GM18499 (cell line): Measurements from ENCODE around the gene GNG7.
"Not testable (repeated sequence)": the region's sequence is repeated elsewhere in the genome, so short reads cannot be mapped to it uniquely, and the experiment has no call there.

ENCODE experiments used
- ATAC-seq: cut with Tn5 transposase; IDR thresholded peaks from one replicate; pipeline ENCODE4 v1.9.1; 2021; ENCODE audit warnings: moderate number of reproducible peaks; ENCODE audit not compliant: insufficient read depth, unreplicated experiment

Gene GNG7

DNA sequence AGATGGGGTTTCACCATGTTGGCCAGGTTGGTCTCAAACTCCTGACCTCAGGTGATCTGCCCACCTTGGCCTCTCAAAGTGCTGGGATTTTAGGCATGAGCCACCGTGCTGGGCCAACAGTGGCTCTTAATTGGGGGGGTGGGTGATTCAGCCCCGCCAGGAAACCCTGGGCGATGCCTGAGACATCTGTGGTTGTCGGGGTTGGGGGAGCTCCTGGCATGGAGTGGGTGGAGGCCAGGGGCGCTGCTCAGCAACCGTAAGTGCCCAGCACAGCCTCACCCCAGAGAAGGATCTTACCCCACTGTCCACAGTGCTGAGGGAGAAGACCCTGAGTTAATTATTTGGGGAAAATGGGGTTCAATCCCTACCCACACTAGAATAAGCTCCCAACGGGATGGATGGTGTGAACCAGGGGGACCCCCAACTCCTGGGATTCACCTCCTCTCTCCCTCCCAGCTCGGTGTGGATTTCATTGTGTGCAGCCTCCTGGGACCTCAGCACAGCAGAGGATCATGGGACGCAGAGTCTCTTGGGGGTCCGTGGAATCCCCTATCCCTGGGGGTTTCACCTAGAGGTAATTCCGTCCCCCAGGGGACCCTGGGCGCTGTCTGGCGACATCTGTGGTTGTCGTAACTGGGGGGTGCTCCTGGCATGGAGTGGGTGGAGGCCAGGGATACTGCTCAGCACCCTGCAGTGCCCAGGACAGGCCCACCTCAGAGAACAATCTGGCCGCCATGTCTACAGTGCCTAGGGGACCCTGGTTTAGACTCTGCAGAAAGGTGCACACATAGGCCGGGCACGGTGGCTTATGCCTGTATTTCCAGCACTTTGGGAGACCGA lies 157.7 kb downstream of the GNG7 start:
- ATAC-seq = no peak

DNA sequence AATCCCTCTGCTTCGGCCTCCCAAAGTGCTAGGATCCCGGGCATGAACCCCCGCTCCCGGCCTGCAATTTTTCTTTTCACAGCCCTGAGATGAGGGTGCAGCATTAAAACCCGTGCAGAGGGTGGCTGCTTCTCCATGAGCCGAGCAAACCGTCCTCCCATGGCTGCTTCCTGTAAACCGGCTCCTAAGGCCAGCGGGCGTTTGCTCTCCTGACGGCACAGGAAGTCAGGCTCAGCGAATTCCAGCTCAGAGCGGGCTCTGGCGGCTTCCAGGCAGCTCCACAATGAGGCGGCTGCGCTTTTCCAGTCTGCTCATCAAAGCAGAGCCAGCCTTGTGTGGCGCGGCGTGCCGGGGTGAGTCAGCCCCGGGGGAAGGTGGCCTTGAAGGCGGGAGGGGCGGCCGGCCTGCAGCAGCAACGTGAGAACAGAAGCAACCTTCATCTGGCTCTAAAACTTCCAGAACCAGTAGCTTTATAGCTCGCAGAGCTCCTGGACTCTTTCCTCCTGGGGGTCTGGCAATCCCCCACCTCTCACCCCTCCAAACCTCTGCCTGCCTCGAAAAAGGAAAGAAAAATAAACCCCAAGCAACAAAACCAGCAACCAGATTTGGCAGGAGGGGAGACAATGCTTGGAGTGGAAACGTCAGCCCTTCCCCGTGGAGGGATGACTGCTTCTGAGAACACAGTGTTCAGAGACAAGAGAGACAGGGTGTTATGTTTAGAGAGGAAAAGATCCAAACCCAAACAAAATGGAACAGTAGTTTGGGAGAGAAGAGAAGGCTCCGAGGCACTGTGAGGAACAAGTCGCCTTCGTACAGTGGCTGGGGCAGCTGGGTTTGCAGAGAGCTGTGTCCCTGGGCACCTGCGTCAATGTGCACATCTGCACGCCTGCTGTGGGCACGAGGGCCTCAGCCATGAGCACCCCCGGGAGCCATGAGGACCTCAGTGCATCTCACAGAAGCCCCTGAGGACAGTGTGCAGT lies 158.7 kb downstream of the GNG7 start:
- ATAC-seq = no peak

DNA sequence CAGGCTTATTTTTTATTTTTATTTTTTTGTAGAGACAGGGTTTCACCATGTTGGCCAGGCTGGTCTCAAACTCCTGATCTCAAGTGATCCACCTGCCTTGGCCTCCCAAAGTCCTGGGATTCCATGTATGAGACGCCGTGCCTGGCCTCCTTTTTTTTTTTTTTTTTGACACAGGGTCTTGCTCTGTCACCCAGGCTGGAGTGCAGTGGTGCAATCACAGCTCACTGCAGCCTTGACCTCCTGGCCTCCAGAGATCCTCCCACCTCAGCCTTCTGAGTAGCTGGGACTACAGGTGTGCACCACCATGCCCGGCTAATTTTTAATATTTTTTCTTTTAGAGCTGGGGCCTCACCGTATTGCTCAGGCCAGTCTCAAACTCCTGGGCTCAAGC lies 159.4 kb downstream of the GNG7 start:
- ATAC-seq = not testable (repeated sequence)

DNA sequence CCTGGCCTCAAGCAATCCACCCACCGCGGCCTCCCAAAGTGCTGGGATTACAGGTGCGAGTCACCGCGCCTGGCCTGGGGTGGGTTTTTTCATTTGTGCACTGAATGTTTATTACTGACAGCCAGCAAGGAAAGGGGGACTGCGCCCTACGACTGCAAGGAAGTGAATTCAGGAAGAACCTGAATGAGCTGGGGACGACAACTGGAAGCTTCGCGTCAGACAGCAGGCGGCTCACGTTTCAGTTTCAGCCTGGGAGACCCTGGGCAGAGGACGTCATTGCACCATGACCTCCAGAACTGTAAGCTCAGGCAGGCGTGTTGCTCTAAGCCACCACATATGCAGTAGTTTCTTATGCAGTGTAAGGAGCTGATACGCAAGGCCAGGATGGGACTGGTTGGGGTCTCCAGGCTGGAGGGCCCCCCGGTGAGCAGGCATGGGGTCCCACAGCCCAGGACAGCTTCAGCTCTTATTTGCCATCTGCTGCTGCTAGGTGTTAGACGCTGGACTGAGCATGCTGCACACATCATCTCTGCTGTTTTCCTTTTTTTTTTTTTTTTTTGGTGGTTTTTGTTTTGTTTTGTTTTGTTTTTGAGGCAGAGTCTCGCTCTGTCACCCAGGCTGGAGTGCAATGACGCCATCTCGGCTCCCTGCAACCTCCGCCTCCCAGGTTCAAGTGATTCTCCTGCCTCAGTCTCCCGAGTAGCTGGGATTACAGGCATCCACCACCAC lies 160.0 kb downstream of the GNG7 start:
- no peak for ATAC-seq

DNA sequence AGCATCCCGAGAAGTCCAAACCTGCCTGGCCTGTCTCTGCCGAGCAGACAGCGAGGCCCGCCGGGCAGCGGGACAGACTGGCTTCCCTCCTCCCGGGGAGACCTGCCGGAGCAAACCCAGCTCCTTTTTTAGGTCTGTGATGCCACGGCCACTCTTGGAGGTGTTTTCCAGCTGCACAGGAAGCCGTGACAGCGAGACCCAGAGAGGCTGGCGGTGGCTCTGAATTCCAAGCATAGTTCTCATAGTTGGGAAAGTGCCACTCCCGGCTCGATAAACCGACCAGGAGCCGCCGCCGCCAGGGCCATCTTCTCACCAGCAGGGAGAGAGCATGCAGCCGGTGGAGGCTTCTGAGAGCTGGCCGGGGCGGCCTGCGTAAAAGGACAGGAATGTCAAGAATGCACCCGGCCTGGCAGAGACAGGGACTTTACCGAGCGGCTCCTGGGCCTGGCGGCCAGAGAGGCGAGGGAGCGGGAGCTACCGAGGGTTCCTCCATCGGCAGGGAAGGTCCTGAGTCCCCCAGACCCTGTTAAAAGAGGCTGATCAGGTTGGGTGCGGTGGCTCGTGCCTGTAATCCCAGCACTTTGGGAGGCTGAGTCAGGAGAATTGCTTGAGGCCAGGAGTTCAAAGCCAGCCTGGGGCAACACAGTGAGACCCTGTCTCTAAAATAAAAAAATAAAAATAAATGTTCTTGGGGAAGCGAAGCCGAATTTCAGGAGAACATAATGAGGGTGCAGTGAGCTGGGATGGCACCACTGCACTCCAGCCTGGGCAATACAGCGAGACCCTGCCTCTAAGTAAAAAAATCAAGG lies 161.6 kb downstream of the GNG7 start:
- no peak for ATAC-seq

DNA sequence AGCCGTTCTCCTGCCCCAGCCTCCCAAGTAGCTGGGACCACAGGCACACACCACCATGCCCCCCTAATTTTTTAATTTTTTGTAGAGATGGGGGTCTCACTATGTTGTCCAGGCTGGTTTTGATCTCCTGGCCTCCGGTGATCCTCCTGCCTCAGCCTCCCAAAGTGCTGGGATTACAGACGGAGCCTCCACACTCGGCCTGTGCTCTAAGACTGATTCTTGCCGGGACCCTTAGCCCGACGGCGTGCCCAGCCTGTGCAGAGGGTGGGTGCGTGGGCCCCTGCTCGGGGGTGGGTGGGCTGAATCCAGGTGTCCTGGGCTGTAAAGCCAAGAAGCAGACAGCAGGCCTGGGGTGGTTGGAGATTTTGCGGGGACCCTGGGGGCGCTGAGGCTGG lies 162.2 kb downstream of the GNG7 start:
- no peak for ATAC-seq

DNA sequence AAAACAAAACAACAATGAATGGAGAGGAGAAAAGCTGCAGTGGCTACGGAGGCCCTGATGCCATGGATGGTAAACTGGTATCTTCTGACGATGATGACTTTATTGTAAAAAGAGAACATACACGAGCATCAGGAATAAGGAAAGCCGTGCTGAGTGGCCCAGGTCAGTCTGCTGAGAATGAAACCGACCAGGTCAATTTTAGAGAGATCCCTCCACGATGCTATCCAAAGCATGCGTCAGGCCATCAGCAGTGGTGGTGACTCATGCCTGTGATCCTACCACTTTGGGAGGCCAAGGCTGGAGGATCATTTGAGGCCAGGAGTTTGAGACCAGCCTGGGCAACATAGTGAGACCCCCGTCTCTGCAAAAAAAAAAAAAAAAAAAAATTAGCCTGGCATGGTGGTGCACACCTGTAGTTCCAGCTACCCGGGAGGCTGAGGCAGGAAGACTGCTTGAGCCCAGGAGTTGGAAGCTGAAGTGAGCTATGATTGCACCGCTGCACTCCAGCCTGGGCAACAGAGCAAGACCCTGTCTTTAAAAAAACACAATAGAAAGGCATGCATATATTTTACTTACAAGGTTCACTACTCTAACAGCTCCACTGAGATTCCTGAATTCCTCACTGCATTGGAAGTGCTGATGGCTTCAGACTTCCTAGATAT lies 164.3 kb downstream of the GNG7 start:
- no peak for ATAC-seq

DNA sequence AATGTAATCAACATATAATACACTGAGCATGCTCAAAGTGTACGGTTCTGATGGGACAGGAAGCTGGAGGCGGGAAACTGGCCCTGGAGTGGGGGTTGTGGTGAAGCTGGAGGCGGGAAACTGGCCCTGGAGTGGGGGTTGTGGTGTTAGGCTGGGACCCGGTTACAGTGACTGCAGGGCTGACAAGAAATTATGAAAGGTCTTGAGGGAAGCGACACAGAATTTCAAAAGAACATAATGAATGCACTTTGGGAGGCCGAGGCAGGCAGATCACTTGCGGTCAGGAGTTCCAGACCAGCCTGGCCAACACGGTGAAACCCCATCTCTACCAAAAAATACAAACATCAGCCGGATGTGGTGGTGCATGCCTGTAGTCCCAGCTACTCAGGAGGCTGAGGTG lies 164.9 kb downstream of the GNG7 start:
- not testable (repeated sequence) for ATAC-seq

DNA sequence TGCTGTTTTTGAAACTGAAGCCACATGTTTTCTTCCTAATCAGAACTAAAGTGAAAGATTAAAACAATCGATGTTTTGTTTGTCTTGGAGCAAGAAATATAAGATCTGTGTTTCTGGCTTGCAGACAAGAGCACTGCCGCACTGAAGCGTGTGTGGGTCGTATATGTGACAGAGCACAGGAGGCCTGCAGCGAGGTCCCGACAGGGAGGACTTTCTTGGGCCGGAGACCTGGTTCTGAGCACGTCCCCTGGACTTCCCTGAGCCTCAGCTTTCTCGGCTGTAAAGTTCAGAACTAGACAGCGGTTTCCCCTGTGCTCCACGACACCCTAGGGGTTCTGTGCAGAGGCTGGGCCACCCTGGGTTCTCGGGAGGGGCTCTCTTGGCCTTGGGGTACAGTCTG lies 166.0 kb downstream of the GNG7 start:
- ATAC-seq = no peak

DNA sequence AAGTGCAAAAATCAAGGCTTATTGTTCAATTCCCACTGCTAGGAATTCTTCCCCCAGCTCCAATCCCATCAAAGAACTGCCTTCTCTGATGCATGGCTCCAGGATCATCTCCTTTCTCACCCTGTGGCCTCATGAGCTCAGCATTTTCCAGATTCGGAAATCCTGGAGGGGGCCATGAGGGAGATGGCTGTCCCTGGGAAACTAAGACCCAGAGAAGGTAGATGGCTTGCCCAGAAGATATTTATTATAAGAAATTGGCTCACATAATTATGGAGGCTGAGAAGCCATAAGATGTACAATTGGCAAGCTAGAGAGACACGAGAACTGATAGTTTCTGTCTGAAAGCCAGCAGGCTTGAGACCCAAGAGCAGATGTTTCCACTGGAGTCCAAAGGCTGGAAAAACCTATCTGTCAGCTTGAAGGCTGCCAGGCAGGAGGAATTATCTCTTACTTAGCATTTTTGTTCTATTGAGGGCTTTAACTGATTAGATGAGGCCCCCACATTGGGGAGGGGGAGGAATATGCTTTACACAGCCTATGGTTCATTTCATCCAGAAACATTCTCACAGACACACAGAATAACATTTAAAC lies 168.0 kb downstream of the GNG7 start:
- no peak for ATAC-seq

DNA sequence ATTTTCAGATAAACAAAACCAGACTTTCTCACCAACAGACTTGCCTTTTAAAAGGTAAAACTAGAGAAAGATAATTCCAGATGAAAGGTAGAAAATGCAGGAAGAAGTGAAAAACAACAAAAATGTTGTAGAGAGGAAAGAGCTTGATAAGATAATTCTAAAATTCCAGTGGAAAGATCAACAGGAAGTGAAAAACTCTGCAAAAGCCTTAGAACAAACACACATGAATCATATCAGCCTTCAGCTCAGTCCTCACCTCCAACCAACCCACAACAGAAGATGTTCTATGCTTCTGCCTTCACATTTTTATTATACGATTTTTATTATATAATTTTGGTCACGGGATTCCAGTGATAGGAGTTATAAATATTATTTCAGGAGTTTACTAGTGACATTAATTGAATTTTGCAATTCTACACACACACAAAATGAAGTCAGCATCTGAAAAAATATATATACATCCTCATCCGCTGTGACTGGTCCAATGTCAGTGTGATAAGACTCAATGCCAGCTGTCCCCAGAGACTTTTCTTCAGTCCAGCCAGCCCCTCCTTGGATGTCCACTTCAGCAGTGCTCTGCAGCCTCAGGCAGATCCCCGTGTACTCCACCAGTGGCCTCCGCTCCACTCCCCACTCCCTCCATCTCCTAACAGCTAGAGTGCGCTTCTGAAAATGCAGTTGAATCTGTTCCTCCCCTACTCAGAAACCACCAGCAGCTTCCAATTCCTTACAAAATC lies 168.6 kb downstream of the GNG7 start:
- ATAC-seq = no peak

DNA sequence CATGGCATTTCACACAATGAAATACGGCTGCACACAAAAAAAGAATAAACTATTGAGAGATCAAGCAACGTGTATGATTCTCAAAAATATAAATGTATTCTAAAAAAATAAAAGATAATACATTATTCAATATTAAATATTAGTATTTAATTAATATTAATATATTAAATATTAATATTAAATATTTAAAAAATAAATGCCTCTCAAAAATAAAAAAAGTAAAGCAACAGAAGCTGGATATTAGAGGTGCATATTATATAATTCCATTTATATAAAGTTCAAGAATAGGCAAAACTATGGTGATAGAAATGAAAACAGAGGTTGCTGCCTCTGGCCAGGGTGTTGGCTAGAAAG lies 169.4 kb downstream of the GNG7 start:
- ATAC-seq = no peak

DNA sequence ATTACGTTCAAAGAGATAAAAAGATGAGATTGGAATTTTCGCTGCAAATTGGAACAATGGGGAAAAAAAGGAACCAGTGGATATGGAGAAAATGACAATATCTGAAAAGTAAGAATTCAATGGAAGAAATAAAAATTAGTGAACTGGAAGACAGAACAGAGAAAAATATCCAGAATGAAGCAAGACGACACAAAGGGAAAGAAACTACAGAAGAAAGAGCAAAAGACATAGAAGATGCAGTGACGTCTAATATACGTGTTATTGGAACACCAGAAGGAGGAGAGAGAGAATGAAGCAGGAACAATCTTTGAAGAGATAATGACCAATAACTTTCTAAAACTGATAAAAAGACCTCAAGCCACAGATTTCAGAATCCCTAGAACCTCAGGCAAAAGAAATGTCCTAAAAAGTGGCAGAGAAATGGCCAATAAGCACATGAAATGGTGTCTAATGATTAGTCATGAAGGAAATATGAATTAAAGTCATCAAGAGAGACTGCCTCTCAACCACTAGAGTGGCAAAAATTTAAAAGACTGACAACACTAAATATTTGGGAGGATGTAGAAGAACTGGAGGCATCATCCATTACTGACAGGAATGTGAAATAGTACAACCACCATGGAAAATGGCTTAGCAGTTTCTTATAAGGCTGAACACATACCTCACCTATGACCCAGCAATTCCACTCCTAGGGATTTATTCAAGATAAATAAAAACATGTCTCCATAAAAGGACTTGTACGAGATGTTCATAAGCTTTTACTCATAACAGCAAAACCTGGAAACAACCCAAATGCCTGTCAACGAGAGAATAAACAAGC lies 170.0 kb downstream of the GNG7 start:
- no peak for ATAC-seq

DNA sequence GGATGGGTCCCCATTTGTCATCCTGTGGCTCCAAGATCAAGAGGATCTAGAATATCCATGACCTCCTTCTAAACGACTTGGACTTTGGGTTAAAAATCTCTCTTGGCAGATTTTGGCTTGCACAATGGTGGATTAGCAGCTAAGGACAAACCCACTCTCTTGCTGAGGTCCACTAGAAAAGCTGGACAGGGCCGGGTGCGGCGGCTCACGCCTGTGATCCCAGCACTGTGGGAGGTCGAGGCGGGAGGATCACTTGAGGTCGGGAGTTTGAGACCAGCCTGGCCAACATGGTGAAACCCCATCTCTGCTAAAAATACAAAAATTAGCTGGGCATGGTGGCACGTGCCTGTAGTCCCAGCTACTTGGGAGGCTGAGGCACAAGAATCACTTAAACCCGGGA lies 172.6 kb downstream of the GNG7 start:
- ATAC-seq = not testable (repeated sequence)

DNA sequence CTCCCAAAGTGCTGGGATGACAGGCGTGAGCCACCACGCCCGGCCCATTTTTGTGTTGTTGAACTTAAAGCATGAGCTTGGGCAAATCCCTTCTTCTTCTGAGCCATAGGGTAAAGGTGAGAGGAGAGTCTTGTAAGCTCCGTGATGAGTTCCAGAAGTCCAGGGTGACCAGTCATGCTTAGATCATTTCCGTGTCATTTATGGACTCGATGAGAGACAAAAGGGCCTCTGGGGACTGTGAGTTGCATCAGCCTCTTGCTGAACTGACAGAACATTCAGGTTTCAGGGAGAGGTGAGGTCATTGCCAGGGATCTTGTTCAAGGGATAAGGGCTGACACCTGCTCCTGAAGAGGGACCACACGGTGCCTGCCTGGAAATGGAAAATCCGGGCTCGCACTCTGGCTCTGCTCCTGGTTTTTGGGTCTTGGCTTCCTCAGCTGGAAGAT lies 173.0 kb downstream of the GNG7 start:
- no peak for ATAC-seq

DNA sequence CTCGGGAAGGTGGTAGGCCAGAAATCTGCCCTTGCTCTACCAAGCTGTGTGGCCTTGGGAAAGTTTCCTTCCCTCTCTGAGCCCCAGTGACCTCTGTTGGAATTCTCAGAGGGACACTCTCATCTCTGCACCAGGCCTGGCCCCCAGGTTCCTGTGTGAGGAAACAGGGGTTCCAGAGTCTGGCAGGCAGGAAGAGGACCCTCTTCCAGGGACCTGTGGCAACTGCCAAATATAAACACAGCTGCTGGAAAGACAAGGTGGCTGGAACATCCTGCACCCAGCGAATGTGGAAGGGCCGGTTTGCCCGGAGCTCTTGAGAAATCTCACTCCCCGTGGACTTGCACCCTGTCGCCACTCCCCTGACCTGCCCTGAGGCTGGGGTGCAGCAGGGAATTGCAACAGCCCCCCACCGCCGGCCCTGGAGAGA lies 173.8 kb downstream of the GNG7 start:
- no peak for ATAC-seq

DNA sequence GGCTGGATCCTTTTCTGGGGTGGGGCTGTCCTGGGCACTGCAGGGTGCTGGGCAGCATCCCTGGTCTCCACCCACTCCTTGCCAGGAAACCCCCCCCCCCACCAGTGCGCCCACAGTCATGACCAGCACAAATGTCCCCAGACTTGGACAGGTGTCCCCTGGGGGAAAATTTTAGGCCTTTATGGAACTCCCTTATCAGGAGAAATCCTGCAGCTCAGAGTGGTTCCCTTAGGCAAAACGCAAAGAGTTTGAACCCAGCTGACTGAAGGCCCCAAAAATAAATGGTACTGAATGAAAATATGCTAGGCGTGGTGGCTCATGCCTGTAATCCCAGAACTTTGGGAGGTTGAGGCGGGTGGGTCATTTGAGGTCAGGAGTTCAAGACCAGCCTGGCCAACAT lies 174.8 kb downstream of the GNG7 start:
- ATAC-seq = no peak
